HUES6 (cell line): Measurements from ENCODE around the gene STIM1.
"Not testable (repeated sequence)": the region's sequence is repeated elsewhere in the genome, so short reads cannot be mapped to it uniquely, and the experiment has no call there.

Source experiments
- H3K27ac ChIP-seq: 2 replicates; pipeline ENCODE4 v1.7.0; 2013; ENCODE audit warnings: low read depth, mild to moderate bottlenecking, low read length, inconsistent platforms
- H3K27me3 ChIP-seq: 2 replicates; pipeline ENCODE4 v1.6.1; 2013; ENCODE audit warnings: low read length; ENCODE audit not compliant: control insufficient read depth, insufficient read depth
- H3K36me3 ChIP-seq: 2 replicates; pipeline ENCODE4 v1.6.1; 2013; ENCODE audit warnings: low read length; ENCODE audit not compliant: control insufficient read depth, insufficient read depth
- H3K4me1 ChIP-seq: 2 replicates; pipeline ENCODE4 v1.6.1; 2013; ENCODE audit warnings: low read length; ENCODE audit not compliant: control insufficient read depth, insufficient read depth
- H3K4me3 ChIP-seq: 2 replicates; pipeline ENCODE4 v1.5.1; 2013; ENCODE audit warnings: low read depth, low read length
- H3K9ac ChIP-seq: one replicate; pipeline ENCODE4 v1.6.1; 2013; ENCODE audit warnings: mild to moderate bottlenecking, low read length
- H3K9me3 ChIP-seq: 2 replicates; pipeline ENCODE4 v1.6.1; 2013; ENCODE audit warnings: low read depth, low read length; ENCODE audit not compliant: control insufficient read depth, insufficient read depth

STIM1 gene

DNA sequence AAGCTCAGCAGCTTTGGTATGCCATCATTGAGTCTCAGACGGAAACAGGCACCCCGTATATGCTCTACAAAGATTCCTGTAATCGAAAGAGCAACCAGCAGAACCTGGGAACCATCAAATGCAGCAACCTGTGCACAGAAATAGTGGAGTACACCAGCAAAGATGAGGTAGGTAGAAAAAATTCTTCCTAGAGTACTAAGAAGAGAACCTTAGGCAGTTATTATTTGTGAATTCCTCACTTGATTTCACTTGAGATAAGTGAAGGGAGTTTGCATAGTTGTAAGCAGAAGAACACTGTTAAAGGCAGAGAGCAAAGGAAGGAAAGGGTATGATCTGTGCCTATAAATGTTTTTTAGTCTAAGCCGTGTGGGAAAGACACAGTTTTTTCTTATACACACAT lies 267.8 kb downstream of the STIM1 start:
- H3K27me3 ChIP-seq: no peaks in the 10 kb centered on the region

DNA sequence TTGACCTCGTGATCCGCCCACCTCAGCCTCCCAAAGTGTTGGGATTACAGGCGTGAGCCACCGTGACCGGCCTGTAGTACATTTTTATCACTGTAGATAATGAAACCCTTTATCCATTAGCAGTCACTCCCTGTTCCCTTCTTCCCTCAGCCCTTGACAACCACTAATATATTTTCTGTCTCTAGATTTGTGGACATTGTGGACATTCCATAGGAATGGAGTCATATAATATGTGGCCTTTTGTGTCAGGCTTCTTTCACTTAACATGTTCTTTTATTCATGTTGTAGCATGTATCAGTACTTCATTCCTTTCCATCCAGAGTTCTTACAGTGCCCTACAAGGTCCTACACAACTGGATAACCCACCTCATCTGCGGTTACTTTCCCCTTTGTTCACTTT lies 269.7 kb downstream of the STIM1 start:
- H3K27ac ChIP-seq: no peak overlapping the region
- no peak overlapping the region for H3K4me3 ChIP-seq
- H3K4me1 ChIP-seq: no peaks in the 10 kb centered on the region
- H3K27me3 ChIP-seq: no peaks in the 10 kb centered on the region
- H3K9ac ChIP-seq: no peak overlapping the region
- H3K9me3 ChIP-seq: no peaks in the 10 kb centered on the region
- H3K36me3 ChIP-seq: peaks cover 76% of the 10 kb centered on the region

More for the DNA sequence above, 267.8 kb downstream of the STIM1 start:
- Histone ChIP-seq H3K36me3 (peaks cover 90% of the 10 kb centered on the region), H3K4me1 (no peaks in the 10 kb centered on the region), H3K9me3 (no peaks in the 10 kb centered on the region), H3K9ac (no peak overlapping the region), H3K27ac (no peak overlapping the region), H3K4me3 (no peak overlapping the region)

GRCh38 chr11:4127357-4127756 lies 271.9 kb downstream of the STIM1 start:
- Histone ChIP-seq H3K9me3 (no peaks in the 10 kb centered on the region), H3K27ac (no peak overlapping the region), H3K27me3 (no peaks in the 10 kb centered on the region), H3K36me3 (peaks cover 76% of the 10 kb centered on the region), H3K4me3 (no peak overlapping the region), H3K9ac (no peak overlapping the region), H3K4me1 (no peaks in the 10 kb centered on the region)

DNA sequence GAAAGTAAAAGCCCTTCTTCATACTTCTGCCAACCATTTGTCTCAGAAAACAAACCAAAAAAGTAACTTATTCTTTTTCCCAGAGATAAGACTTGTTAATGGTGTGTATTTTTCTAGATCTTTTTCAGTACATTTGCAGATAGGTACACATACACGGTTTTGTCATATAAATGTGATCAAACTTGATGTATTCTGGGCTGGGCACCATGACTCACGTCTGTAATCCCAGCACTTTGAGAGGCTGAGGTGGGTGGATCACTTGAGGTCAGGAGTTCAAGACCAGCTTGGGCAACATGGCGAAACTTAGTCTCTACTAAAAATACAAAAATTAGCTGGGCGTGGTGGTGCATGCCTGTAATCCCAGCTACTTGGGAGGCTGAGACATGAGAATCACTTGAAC lies 274.8 kb downstream of the STIM1 start:
- not testable (repeated sequence) for H3K4me3 ChIP-seq, H3K27ac ChIP-seq, H3K9me3 ChIP-seq, H3K27me3 ChIP-seq, H3K4me1 ChIP-seq, H3K9ac ChIP-seq
- peaks cover 80% of the 10 kb centered on the region for H3K36me3 ChIP-seq

GRCh38 chr11:4134806-4135205 lies 279.3 kb downstream of the STIM1 start:
- Histone ChIP-seq H3K9me3 (peaks cover 2% of the 10 kb centered on the region; the same call in 1 of the 2 replicates), H3K4me1 (no peaks in the 10 kb centered on the region), H3K9ac (no peak overlapping the region), H3K27me3 (no peaks in the 10 kb centered on the region), H3K36me3 (peaks cover 77% of the 10 kb centered on the region), H3K4me3 (no peak overlapping the region), H3K27ac (no peak overlapping the region)

DNA sequence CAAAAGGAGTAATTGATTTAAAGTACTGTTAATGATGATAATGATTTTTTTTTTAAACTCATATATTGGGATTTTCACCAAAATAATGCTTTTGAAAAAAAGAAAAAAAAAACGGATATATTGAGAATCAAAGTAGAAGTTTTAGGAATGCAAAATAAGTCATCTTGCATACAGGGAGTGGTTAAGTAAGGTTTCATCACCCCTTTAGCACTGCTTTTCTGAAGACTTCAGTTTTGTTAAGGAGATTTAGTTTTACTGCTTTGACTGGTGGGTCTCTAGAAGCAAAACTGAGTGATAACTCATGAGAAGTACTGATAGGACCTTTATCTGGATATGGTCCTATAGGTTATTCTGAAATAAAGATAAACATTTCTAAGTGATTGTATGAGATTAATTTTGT lies 283.0 kb downstream of the STIM1 start:
- H3K27ac ChIP-seq: no peak overlapping the region
- H3K9ac ChIP-seq: no peak overlapping the region
- peaks cover 65% of the 10 kb centered on the region for H3K36me3 ChIP-seq
- H3K27me3 ChIP-seq: no peaks in the 10 kb centered on the region
- peaks cover 2% of the 10 kb centered on the region; the same call in 1 of the 2 replicates for H3K9me3 ChIP-seq
- no peaks in the 10 kb centered on the region for H3K4me1 ChIP-seq
- H3K4me3 ChIP-seq: no peak overlapping the region

DNA sequence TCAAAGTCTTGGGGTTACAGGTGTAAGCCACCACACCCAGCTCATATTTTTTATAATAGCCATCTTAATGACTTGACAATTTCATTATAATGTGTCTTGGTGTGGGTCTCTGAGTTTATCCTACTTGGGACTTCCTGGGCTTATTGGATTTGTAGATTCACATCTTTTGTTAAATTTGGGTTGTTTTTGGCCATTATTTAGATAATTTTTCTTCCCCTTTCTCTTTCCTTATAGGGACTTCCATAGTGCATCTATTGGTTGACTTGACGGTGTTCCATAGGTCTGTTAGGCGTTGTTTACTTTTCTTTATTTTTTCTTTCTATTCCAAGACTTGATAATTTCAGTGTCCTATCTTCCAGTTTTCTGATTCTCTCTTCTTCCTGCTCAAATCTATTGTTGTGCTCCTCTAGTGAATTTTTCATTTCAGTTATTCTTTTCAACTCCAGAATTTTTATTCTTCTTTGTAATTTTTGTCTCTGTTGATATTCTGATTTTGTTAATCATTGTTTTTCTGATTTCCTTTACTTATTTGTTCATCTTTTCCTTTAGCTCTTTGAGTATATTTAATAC lies 284.7 kb downstream of the STIM1 start:
- H3K9me3 ChIP-seq: peaks cover 2% of the 10 kb centered on the region; the same call in 1 of the 2 replicates
- H3K27ac ChIP-seq: no peak overlapping the region
- H3K27me3 ChIP-seq: no peaks in the 10 kb centered on the region
- H3K36me3 ChIP-seq: peaks cover 52% of the 10 kb centered on the region
- no peaks in the 10 kb centered on the region for H3K4me1 ChIP-seq
- no peak overlapping the region for H3K4me3 ChIP-seq
- H3K9ac ChIP-seq: no peak overlapping the region
